ENCODE results near the gene LINC01488.

GRCh38 chr11:69481393-69481844 is at the start of gene LINC01488:
- TF ChIP-seq REST (IDR thresholded peaks at IDR 0.05; ENCODE audit: borderline replicate concordance in 1 of 2, low read depth in 1 of 2, low read length in 2 of 2) = no peak
- no peak for TF ChIP-seq BHLHE40 (IDR thresholded peaks at IDR 0.05; ENCODE audit: low read length)
- no peak for TF ChIP-seq NR2F6 (IDR thresholded peaks at IDR 0.05)
- no peak for TF ChIP-seq NR2F6 (CRISPR knock-in tag; IDR thresholded peaks at IDR 0.05)
- TF ChIP-seq E2F2 (CRISPR knock-in tag; IDR thresholded peaks at IDR 0.05; ENCODE audit: borderline replicate concordance) = no peak
